Naive thymus-derived CD4-positive, alpha-beta T cell (primary cell): ENCODE data around the gene FAM3C. TPM values are rescaled to one million over a fixed set of nuclear protein-coding genes. Genes with fewer than 3 reads are reported as not detected.
A peak's percentile ranks its signal among the peaks of the same experiment; 100 is the strongest.

ENCODE experiments used
- ATAC-seq: fragments of 150-1000 bp; cut with Tn5 transposase; 2 replicates; pipeline ENCODE4 v1.10.0; 2021; ENCODE audit warnings: mild to moderate bottlenecking, moderate library complexity
- CTCF ChIA-PET: fragments of 350-600 bp; sonication (Branson Sonifier 250); formaldehyde crosslinking; loops from one replicate; lab custom pipeline; 2021; ENCODE audit warnings: antibody characterized with exemption; lab: Charles Lee
- POLR2A ChIA-PET: fragments of 350-600 bp; sonication (Branson Sonifier 250); formaldehyde crosslinking; loops from one replicate; lab custom pipeline; 2021; ENCODE audit warnings: antibody characterized with exemption, inconsistent platforms; lab: Charles Lee
- DNase-seq, 9 donors: peaks; one replicate each; pipeline versions ENCODE4 v3.0.0 to v3.0.0-alpha.2; 2020 to 2022; ENCODE audit warnings: mixed read lengths in 1 of 9
- H3K27ac ChIP-seq: one replicate; pipeline ENCODE4 v1.7.0; 2013; ENCODE audit warnings: mild to moderate bottlenecking, low read depth, low read length, moderate library complexity
- H3K27me3 ChIP-seq, 2 donors: one replicate each; pipeline ENCODE4 v1.7.0; 2013; ENCODE audit warnings: low read length in 2 of 2, mild to moderate bottlenecking in 2 of 2, moderate library complexity in 2 of 2; ENCODE audit not compliant: control insufficient read depth in 2 of 2, insufficient read depth in 2 of 2
- H3K36me3 ChIP-seq, 3 experiments: 1 replicate in 2 of 3; 2 replicates in 1 of 3; pipeline ENCODE4 v1.7.0; 2013; ENCODE audit warnings: low read length in 3 of 3, mild to moderate bottlenecking in 3 of 3, moderate library complexity in 1 of 3; ENCODE audit not compliant: insufficient read depth in 3 of 3, control insufficient read depth in 2 of 3
- H3K4me1 ChIP-seq, 2 donors: one replicate each; pipeline ENCODE4 v1.7.0; 2013; ENCODE audit warnings: low read length in 2 of 2, mild to moderate bottlenecking in 2 of 2, moderate library complexity in 1 of 2; ENCODE audit not compliant: control insufficient read depth in 2 of 2, insufficient read depth in 2 of 2
- H3K4me3 ChIP-seq: 2 replicates; pipeline ENCODE4 v1.7.0; 2013; ENCODE audit warnings: mild to moderate bottlenecking, low read length
- H3K9me3 ChIP-seq, 3 experiments: 1 replicate in 2 of 3; 2 replicates in 1 of 3; pipeline ENCODE4 v1.7.0; 2013; ENCODE audit warnings: low read length in 3 of 3; ENCODE audit not compliant: control insufficient read depth in 2 of 3
- H3K27ac Mint-ChIP-seq, 9 donors: one replicate each; pipeline ENCODE4 v1.8.0; 2020 to 2022; ENCODE audit warnings: mixed read lengths in 9 of 9, mild to moderate bottlenecking in 8 of 9, moderate library complexity in 5 of 9, inconsistent platforms in 2 of 9
- H3K27me3 Mint-ChIP-seq, 5 donors: one replicate each; pipeline ENCODE4 v1.8.0; 2021 to 2022; ENCODE audit warnings: mixed read lengths in 5 of 5, mild to moderate bottlenecking in 1 of 5
- H3K36me3 Mint-ChIP-seq, 5 donors: one replicate each; pipeline ENCODE4 v1.8.0; 2020 to 2022; ENCODE audit warnings: mixed read lengths in 5 of 5, mild to moderate bottlenecking in 3 of 5, inconsistent platforms in 1 of 5
- H3K4me1 Mint-ChIP-seq, 7 donors: one replicate each; pipeline ENCODE4 v1.8.0; 2020 to 2022; ENCODE audit warnings: mixed read lengths in 7 of 7, mild to moderate bottlenecking in 3 of 7, inconsistent platforms in 1 of 7
- H3K4me3 Mint-ChIP-seq, 10 donors: one replicate each; pipeline ENCODE4 v1.8.0; 2020 to 2022; ENCODE audit warnings: mild to moderate bottlenecking in 10 of 10, mixed read lengths in 10 of 10, moderate library complexity in 6 of 10, inconsistent platforms in 2 of 10
- H3K9me3 Mint-ChIP-seq, 11 donors: one replicate each; pipeline ENCODE4 v1.8.0; 2020 to 2022; ENCODE audit warnings: mixed read lengths in 11 of 11, mild to moderate bottlenecking in 4 of 11, inconsistent platforms in 1 of 11, moderate library complexity in 1 of 11
- intact Hi-C, 2 donors: fragments of 100-400 bp; cut with micrococcal nuclease; formaldehyde crosslinking; loops; one replicate each; pipeline ENCODE4 v1.15.1; 2023
- polyA plus RNA-seq, 2 donors: library from polyadenylated mRNA; unstranded; fragments of 300-500 nt; fragmentation: Illumina TruSeq; gene quantifications; one replicate each; pipeline ENCODE4 v1.2.3, GENCODE V29; 2021
- total RNA-seq, 6 experiments: library from RNA in 5 of 6; stranded (reverse) in 5 of 6; gene quantifications; 1 replicate in 5 of 6; 2 replicates in 1 of 6; pipeline ENCODE4 v1.2.3 and lab custom pipeline; 2021 to 2026

FAM3C gene
- total and polyA plus RNA-seq, 7 experiments from 2014 or later = 9.6 to 28.4 (median 12.4) TPM

DNA sequence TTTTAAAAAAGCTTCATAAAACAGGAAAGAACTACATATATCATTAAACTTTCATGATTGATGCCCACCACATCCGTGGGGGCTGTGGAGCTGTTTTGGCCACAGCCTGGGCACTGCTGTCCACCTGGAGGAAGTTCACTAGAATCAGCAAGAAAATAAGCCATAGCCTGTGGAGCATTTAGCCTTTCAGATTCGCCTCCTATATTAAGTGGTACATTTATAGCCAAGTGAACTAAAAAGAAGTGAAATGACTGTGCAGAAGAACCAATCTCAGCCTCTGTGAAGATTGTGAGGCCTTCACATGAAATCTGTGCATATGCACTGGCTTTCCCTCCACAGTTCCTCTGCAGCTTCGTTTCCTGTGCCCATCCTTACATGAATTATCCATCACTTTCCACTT lies 43.8 kb downstream of the FAM3C start:
- Mint-ChIP-seq H3K9me3 (no peaks in the 10 kb centered on the region), H3K27me3 (no peaks in the 10 kb centered on the region), H3K36me3 (peaks cover 9 to 41% (median 18%) of the 10 kb centered on the region in 5 donors), H3K4me3 (no peak overlapping the region), H3K27ac (peak overlapping the region in 1 of 9 donors; percentile 81), H3K4me1 (peaks cover 0 to 2% (median 0%) of the 10 kb centered on the region in 7 donors)
- ChIA-PET POLR2A (no interaction called here), CTCF (interaction anchor here (1.0 to 1.1 kb wide), 2 partner anchors 15 to 46 kb away, joined by 3 read pairs; no protein-coding TSS in a partner anchor)
- H3K36me3 ChIP-seq = peaks cover 0 to 14% (median 0%) of the 10 kb centered on the region in 3 experiments
- ATAC-seq (no peak), DNase-seq (no peak)
- H3K4me1 ChIP-seq = no peaks in the 10 kb centered on the region
- H3K27me3 ChIP-seq = no peaks in the 10 kb centered on the region
- no peak overlapping the region for H3K4me3 ChIP-seq
- no peak overlapping the region for H3K27ac ChIP-seq
- intact Hi-C loops = no loop called here
- H3K9me3 ChIP-seq = no peaks in the 10 kb centered on the region

- intact Hi-C loops = no loop called here
- H3K4me3 ChIP-seq = no peak overlapping the region
These were observed 44.4 kb downstream of the FAM3C start for GRCh38 chr7:121351682-121352081.

GRCh38 chr7:121344497-121344896 lies 51.6 kb downstream of the FAM3C start:
- Mint-ChIP-seq H3K27ac (no peak overlapping the region), H3K4me1 (no peaks in the 10 kb centered on the region), H3K27me3 (no peaks in the 10 kb centered on the region), H3K9me3 (no peaks in the 10 kb centered on the region), H3K4me3 (no peak overlapping the region), H3K36me3 (peaks cover 0 to 22% (median 13%) of the 10 kb centered on the region in 5 donors)
- intact Hi-C loops = no loop called here
- no peak overlapping the region for H3K27ac ChIP-seq
- H3K36me3 ChIP-seq = no peaks in the 10 kb centered on the region
- ChIA-PET POLR2A (no interaction called here), CTCF (no interaction called here)
- DNase-seq = no peak
- H3K4me1 ChIP-seq = no peaks in the 10 kb centered on the region
- H3K4me3 ChIP-seq = no peak overlapping the region
- no peaks in the 10 kb centered on the region for H3K9me3 ChIP-seq
- no peaks in the 10 kb centered on the region for H3K27me3 ChIP-seq
- ATAC-seq = no peak

More at GRCh38 chr7:121351682-121352081, 44.4 kb downstream of the FAM3C start:
- DNase-seq (no peak), ATAC-seq (no peak)
- Histone ChIP-seq H3K36me3 (peaks cover 0 to 13% (median 0%) of the 10 kb centered on the region in 3 experiments), H3K27ac (no peak overlapping the region), H3K9me3 (no peaks in the 10 kb centered on the region), H3K27me3 (no peaks in the 10 kb centered on the region), H3K4me1 (no peaks in the 10 kb centered on the region)
- ChIA-PET CTCF (interaction anchor here (0.8 to 1.1 kb wide), 3 partner anchors 15 to 198 kb away, joined by 3 read pairs; no protein-coding TSS in a partner anchor), POLR2A (no interaction called here)
- H3K9me3 Mint-ChIP-seq = no peaks in the 10 kb centered on the region
- H3K4me3 Mint-ChIP-seq = no peak overlapping the region
- peak overlapping the region in 1 of 9 donors; percentile 39 for H3K27ac Mint-ChIP-seq
- peaks cover 0 to 2% (median 0%) of the 10 kb centered on the region in 7 donors for H3K4me1 Mint-ChIP-seq
- H3K36me3 Mint-ChIP-seq = peaks cover 10 to 42% (median 16%) of the 10 kb centered on the region in 5 donors
- H3K27me3 Mint-ChIP-seq = no peaks in the 10 kb centered on the region

- Mint-ChIP-seq H3K27ac (no peak overlapping the region), H3K4me1 (no peaks in the 10 kb centered on the region), H3K9me3 (no peaks in the 10 kb centered on the region), H3K4me3 (no peak overlapping the region), H3K27me3 (no peaks in the 10 kb centered on the region), H3K36me3 (peaks cover 0 to 22% (median 13%) of the 10 kb centered on the region in 5 donors)
- Histone ChIP-seq H3K36me3 (no peaks in the 10 kb centered on the region), H3K9me3 (no peaks in the 10 kb centered on the region), H3K27me3 (no peaks in the 10 kb centered on the region), H3K4me1 (no peaks in the 10 kb centered on the region), H3K4me3 (no peak overlapping the region), H3K27ac (no peak overlapping the region)
- ATAC-seq (no peak), DNase-seq (no peak)
- POLR2A ChIA-PET = no interaction called here
- intact Hi-C loops = no loop called here
- CTCF ChIA-PET = no interaction called here
These were observed 52.0 kb downstream of the FAM3C start for GRCh38 chr7:121344093-121344492.

DNA sequence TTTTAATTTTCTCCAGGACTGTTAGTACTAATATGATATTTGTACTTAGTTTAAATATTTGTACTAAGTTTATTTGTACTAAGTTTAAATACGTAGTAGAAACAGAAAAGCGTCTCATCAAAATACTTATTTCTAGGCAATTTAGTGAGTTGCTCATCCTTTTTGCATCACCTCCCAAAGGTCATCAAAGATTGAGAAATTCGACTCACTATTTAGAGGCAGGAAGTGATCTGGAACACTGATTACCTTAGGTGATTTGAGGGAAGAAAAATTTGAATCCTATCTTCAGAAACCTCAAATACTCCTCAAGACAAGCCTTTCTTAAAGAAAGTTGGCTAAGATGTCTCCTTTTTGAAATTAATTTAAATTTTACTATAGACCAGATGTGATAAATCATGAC lies 52.8 kb downstream of the FAM3C start:
- Histone ChIP-seq H3K9me3 (no peaks in the 10 kb centered on the region), H3K4me1 (no peaks in the 10 kb centered on the region), H3K27ac (no peak overlapping the region), H3K4me3 (no peak overlapping the region), H3K36me3 (no peaks in the 10 kb centered on the region), H3K27me3 (no peaks in the 10 kb centered on the region)
- no peaks in the 10 kb centered on the region for H3K4me1 Mint-ChIP-seq
- CTCF ChIA-PET = no interaction called here
- POLR2A ChIA-PET = no interaction called here
- no peaks in the 10 kb centered on the region for H3K9me3 Mint-ChIP-seq
- intact Hi-C loops = no loop called here
- no peak overlapping the region for H3K27ac Mint-ChIP-seq
- H3K27me3 Mint-ChIP-seq = no peaks in the 10 kb centered on the region
- ATAC-seq (no peak), DNase-seq (no peak)
- no peak overlapping the region for H3K4me3 Mint-ChIP-seq
- H3K36me3 Mint-ChIP-seq = peaks cover 0 to 26% (median 13%) of the 10 kb centered on the region in 5 donors

DNA sequence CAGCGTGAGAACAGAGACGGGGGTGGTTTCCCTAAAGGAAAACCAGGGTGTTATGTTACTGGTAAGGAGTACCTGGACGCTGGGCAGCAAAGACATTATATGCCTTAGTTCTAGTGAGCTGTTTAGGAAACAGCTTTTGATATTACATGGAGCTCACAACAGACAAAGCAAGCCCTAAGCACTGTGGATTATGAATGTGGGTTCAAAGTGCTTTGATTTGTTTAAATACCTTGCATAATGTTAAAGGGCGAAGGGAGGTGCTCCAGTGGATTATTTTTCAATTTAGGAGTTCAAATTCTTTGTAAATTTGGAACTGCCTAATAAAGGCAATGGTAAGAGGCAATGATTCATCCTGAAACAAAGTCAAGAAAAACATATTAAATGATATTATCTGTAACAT lies 53.5 kb downstream of the FAM3C start:
- no peak for ATAC-seq
- H3K36me3 Mint-ChIP-seq = peaks cover 0 to 26% (median 13%) of the 10 kb centered on the region in 5 donors
- H3K27ac ChIP-seq = no peak overlapping the region
- no peaks in the 10 kb centered on the region for H3K9me3 ChIP-seq
- no peaks in the 10 kb centered on the region for H3K27me3 Mint-ChIP-seq
- CTCF ChIA-PET = no interaction called here
- no peaks in the 10 kb centered on the region for H3K4me1 Mint-ChIP-seq
- H3K4me3 ChIP-seq = no peak overlapping the region
- no peaks in the 10 kb centered on the region for H3K9me3 Mint-ChIP-seq
- POLR2A ChIA-PET = interaction anchor here (0.6 kb wide), 1 partner anchor 205 kb away, joined by 3 read pairs; no protein-coding TSS in a partner anchor
- H3K27ac Mint-ChIP-seq = no peak overlapping the region
- intact Hi-C loops = no loop called here
- DNase-seq = no peak
- H3K36me3 ChIP-seq = no peaks in the 10 kb centered on the region
- no peaks in the 10 kb centered on the region for H3K27me3 ChIP-seq
- H3K4me3 Mint-ChIP-seq = no peak overlapping the region
- no peaks in the 10 kb centered on the region for H3K4me1 ChIP-seq

DNA sequence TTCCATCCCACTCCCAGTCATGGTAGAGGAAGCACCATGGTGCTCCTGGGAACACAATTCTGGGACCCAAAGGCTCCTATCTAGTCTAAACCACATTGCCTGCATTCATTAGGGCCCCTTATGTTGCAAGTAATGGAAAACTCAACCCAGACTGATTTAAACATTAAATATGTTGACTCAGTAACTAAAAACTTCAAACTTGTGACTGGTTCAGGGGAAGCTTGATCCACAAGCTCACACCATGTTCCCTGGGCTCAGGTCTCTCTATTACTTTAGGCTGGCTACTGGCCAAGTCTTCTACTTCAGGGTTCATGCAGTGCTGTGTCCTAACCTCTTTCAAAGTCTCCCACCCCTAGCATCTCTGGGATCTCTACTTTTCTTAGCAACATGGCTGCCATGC lies 54.2 kb downstream of the FAM3C start:
- H3K9me3 ChIP-seq = no peaks in the 10 kb centered on the region
- H3K36me3 Mint-ChIP-seq = peaks cover 0 to 19% (median 8%) of the 10 kb centered on the region in 5 donors
- POLR2A ChIA-PET = interaction anchor here (0.6 kb wide), 1 partner anchor 206 kb away, joined by 3 read pairs; no protein-coding TSS in a partner anchor
- H3K4me3 Mint-ChIP-seq = no peak overlapping the region
- no peaks in the 10 kb centered on the region for H3K4me1 ChIP-seq
- peaks cover 0 to under 1% (median 0%) of the 10 kb centered on the region in 5 donors for H3K27me3 Mint-ChIP-seq
- H3K36me3 ChIP-seq = no peaks in the 10 kb centered on the region
- H3K4me3 ChIP-seq = no peak overlapping the region
- no peaks in the 10 kb centered on the region for H3K27me3 ChIP-seq
- intact Hi-C loops = no loop called here
- no peak overlapping the region for H3K27ac ChIP-seq
- H3K4me1 Mint-ChIP-seq = no peaks in the 10 kb centered on the region
- H3K27ac Mint-ChIP-seq = peak overlapping the region in 1 of 9 donors; percentile 51
- DNase-seq (no peak), ATAC-seq (no peak)
- CTCF ChIA-PET = no interaction called here
- no peaks in the 10 kb centered on the region for H3K9me3 Mint-ChIP-seq
